GM12878 (cell line): Measurements from ENCODE around the gene LINC00237. TPM values are rescaled to one million over a fixed set of nuclear protein-coding genes. Genes with fewer than 3 reads are reported as not detected.

Experiments
- ATAC-seq: fragments of 200-7000 bp; cut with Tn5 transposase; 3 replicates; pipeline ENCODE4 v1.9.1; 2020; ENCODE audit warnings: mild to moderate bottlenecking, moderate library complexity
- BruUV-seq: library from RNA; stranded (reverse); fragments of 400-500 nt; replicated peaks from 2 replicates; lab custom pipeline; 2021; lab: Mats Ljungman, UMichigan
- CTCF ChIA-PET: fragments of 300-600 bp; sonication (Branson Sonifier 250); formaldehyde crosslinking; extraction: SDS; loops from one replicate; lab custom pipeline; 2021; ENCODE audit warnings: inconsistent platforms; lab: Yijun Ruan, JAX
- POLR2A ChIA-PET: fragments of 350-600 bp; formaldehyde crosslinking; extraction: SDS; loops from one replicate; lab custom pipeline; 2021; ENCODE audit warnings: inconsistent platforms; lab: Charles Lee
- RAD21 ChIA-PET: fragments of 300-600 bp; sonication (Branson Sonifier 250); formaldehyde crosslinking; loops from one replicate; lab custom pipeline; 2023; ENCODE audit warnings: antibody characterized with exemption; ENCODE audit not compliant: unreplicated experiment; lab: Charles Lee
- SMC1A ChIA-PET: fragments of 300-600 bp; sonication (Branson Sonifier 250); formaldehyde crosslinking; loops from one replicate; lab custom pipeline; 2023; ENCODE audit not compliant: unreplicated experiment, uncharacterized antibody; lab: Charles Lee
- DNase-seq: peaks from one replicate; pipeline ENCODE4 v3.0.0-alpha.2; 2011; ENCODE audit warnings: low read depth, low spot score
- FAIRE-seq: peaks from 3 replicates; lab custom pipeline; 2011; peaks lifted over from hg19 to GRCh38; lab: Jason Lieb, UNC
- H2AFZ ChIP-seq: 2 replicates; pipeline ENCODE4 v1.6.0; 2011; ENCODE audit warnings: low read depth, low read length, control low read depth; ENCODE audit not compliant: control insufficient read depth
- H3K27ac ChIP-seq: 2 replicates; pipeline ENCODE4 v1.5.1; 2011; ENCODE audit warnings: control low read depth; ENCODE audit not compliant: control insufficient read depth, insufficient read depth
- H3K27me3 ChIP-seq, 2 experiments: replicated peaks in 1 of 2; 2 replicates each; pipeline versions ENCODE4 v1.6.0 to v1.6.1; 2011; ENCODE audit warnings: low read length in 1 of 2; ENCODE audit not compliant: control insufficient read depth in 2 of 2, insufficient read depth in 2 of 2
- H3K36me3 ChIP-seq, 2 experiments: 2 replicates each; pipeline ENCODE4 v1.5.1; 2011; ENCODE audit warnings: low read length in 1 of 2; ENCODE audit not compliant: control insufficient read depth in 2 of 2, insufficient read depth in 2 of 2
- H3K4me1 ChIP-seq: 2 replicates; pipeline ENCODE4 v1.6.1; 2011; ENCODE audit warnings: mild to moderate bottlenecking, low read length, moderate library complexity, mixed read lengths; ENCODE audit not compliant: control insufficient read depth, insufficient read depth
- H3K4me2 ChIP-seq: 2 replicates; pipeline ENCODE4 v1.6.0; 2011; ENCODE audit warnings: control low read depth; ENCODE audit not compliant: control insufficient read depth, insufficient read depth
- H3K4me3 ChIP-seq: fragments of 200-600 bp; sonication (generic); 2 replicates; pipeline ENCODE4 v1.5.1; 2016
- H3K79me2 ChIP-seq: 2 replicates; pipeline ENCODE4 v1.6.0; 2011; ENCODE audit warnings: low read length; ENCODE audit not compliant: control insufficient read depth, insufficient read depth
- H3K9ac ChIP-seq: 2 replicates; pipeline ENCODE4 v1.8.0; 2011; ENCODE audit warnings: low read length, control low read depth, mixed read lengths; ENCODE audit not compliant: control insufficient read depth, insufficient read depth
- H3K9me3 ChIP-seq: replicated peaks from 3 replicates; pipeline ENCODE4 v1.5.1; 2011; ENCODE audit warnings: mild to moderate bottlenecking, low read length; ENCODE audit not compliant: control insufficient read depth, insufficient read depth
- H4K20me1 ChIP-seq: 2 replicates; pipeline ENCODE4 v1.6.0; 2011; ENCODE audit not compliant: control insufficient read depth, insufficient read depth
- ATF7 ChIP-seq: fragments of 450-650 bp; IDR thresholded peaks from 2 replicates; pipeline ENCODE4 v1.6.1; 2016; ENCODE audit warnings: low read depth, mild to moderate bottlenecking
- BCL3 ChIP-seq: IDR thresholded peaks from 2 replicates; pipeline ENCODE4 v1.6.1; 2011; ENCODE audit warnings: borderline replicate concordance, low read depth, mild to moderate bottlenecking, moderate library complexity, low read length; ENCODE audit not compliant: insufficient read depth, poor library complexity, severe bottlenecking
- BMI1 ChIP-seq: fragments of 450-650 bp; IDR thresholded peaks from 2 replicates; pipeline ENCODE4 v1.6.1; 2016; ENCODE audit warnings: mild to moderate bottlenecking, moderate library complexity, borderline replicate concordance
- BRCA1 ChIP-seq: IDR thresholded peaks from 2 replicates; pipeline ENCODE4 v1.6.1; 2011; ENCODE audit warnings: low read depth, low read length, improper control_type of control experiment
- FOXK2 ChIP-seq: fragments of 450-650 bp; IDR thresholded peaks from 2 replicates; pipeline ENCODE4 v1.6.1; 2017; ENCODE audit warnings: mild to moderate bottlenecking, moderate library complexity
- NR2F1 ChIP-seq: fragments of 450-650 bp; conservative IDR thresholded peaks from 2 replicates; pipeline ENCODE4 v1.6.1; 2017; ENCODE audit warnings: mild to moderate bottlenecking
- PBX3 ChIP-seq: IDR thresholded peaks from 2 replicates; pipeline ENCODE4 v1.6.1; 2011; ENCODE audit warnings: mild to moderate bottlenecking, low read depth, low read length, moderate library complexity; ENCODE audit not compliant: insufficient replicate concordance
- RAD21 ChIP-seq: IDR thresholded peaks from 2 replicates; pipeline ENCODE4 v1.6.1; 2011; ENCODE audit warnings: mild to moderate bottlenecking, low read depth, low read length, moderate library complexity; ENCODE audit not compliant: insufficient read depth
- SMAD1 ChIP-seq: fragments of 450-650 bp; IDR thresholded peaks from 2 replicates; pipeline ENCODE4 v1.6.1; 2018; ENCODE audit warnings: mild to moderate bottlenecking, low read depth; ENCODE audit not compliant: partially characterized antibody
- SMARCA5 ChIP-seq: fragments of 450-650 bp; IDR thresholded peaks from 2 replicates; pipeline ENCODE4 v1.6.1; 2017; ENCODE audit warnings: mild to moderate bottlenecking
- SUZ12 ChIP-seq: fragments of 200-600 bp; sonication (generic); IDR thresholded peaks from one replicate; pipeline ENCODE4 v1.6.1; 2018; ENCODE audit warnings: antibody characterized with exemption, mild to moderate bottlenecking; ENCODE audit not compliant: unreplicated experiment
- TCF12 ChIP-seq: IDR thresholded peaks from 2 replicates; pipeline ENCODE4 v1.6.1; 2011; ENCODE audit warnings: low read depth, mild to moderate bottlenecking, low read length
- ZBTB33 ChIP-seq: fragments of 450-650 bp; IDR thresholded peaks from 2 replicates; pipeline ENCODE4 v1.6.1; 2017; ENCODE audit warnings: mild to moderate bottlenecking
- ZNF207 ChIP-seq: fragments of 450-650 bp; IDR thresholded peaks from 2 replicates; pipeline ENCODE4 v1.6.1; 2014; ENCODE audit warnings: antibody characterized with exemption, mild to moderate bottlenecking, borderline replicate concordance
- whole genome bisulfite sequencing: methylation state at CpG from one replicate; pipeline ENCODE4 v1.1.6; 2016; ENCODE audit warnings: low lambda C conversion rate; ENCODE audit not compliant: insufficient replicate concordance, insufficient coverage; ENCODE audit errors: missing lambda C conversion rate; 5-methylcytosine and 5-hydroxymethylcytosine counted together
- in situ Hi-C: fragments of 300-500 bp; cut with MboI; formaldehyde crosslinking; loops from 9 replicates; pipeline ENCODE4 v1.14.3; 2018; ENCODE audit warnings: mixed read lengths
- intact Hi-C: fragments of 100-400 bp; cut with micrococcal nuclease; formaldehyde crosslinking; loops from one replicate; pipeline ENCODE4 v1.14.2; 2022; ENCODE audit not compliant: unreplicated experiment
- polyA plus RNA-seq, 11 experiments: library from polyadenylated mRNA; depleted of rRNA in 4 of 11; unstranded in 6 of 11; stranded (reverse) in 5 of 11; fragments of >200 nt; fragmentation: Nextera tagmentation in 4 of 11; fragmentation: Illumina TruSeq in 1 of 11; extraction: Ambion mirVana in 4 of 11; extraction: Trizol in 1 of 11; gene quantifications; 1 replicate in 1 of 11; 2 replicates in 10 of 11; pipeline versions ENCODE4 v1.2.1 to v1.2.3, GENCODE V29; 2011 to 2016; ENCODE audit warnings: inconsistent platforms in 2 of 11, missing spikeins in 2 of 11, low read depth in 1 of 11
- total RNA-seq, 4 experiments: library from RNA; depleted of rRNA in 3 of 4; stranded (reverse); fragments of >200 nt in 3 of 4; fragmentation: Illumina TruSeq in 1 of 4; extraction: Trizol in 1 of 4; gene quantifications; 2 replicates each; pipeline versions ENCODE4 v1.2.1 to v1.2.3, GENCODE V29; 2013 to 2021

LINC00237 gene
- total and polyA plus RNA-seq, 10 of the 15 experiments (the other 5 are each of a cell fraction or from before 2014, with no cell fraction given): not detected

GRCh38 chr20:21129861-21130260, 23.7 kb upstream of the LINC00237 start (continued):
- TF ChIP-seq ZBTB33 (no peak), RAD21 (no peak), SMARCA5 (no peak)

DNA sequence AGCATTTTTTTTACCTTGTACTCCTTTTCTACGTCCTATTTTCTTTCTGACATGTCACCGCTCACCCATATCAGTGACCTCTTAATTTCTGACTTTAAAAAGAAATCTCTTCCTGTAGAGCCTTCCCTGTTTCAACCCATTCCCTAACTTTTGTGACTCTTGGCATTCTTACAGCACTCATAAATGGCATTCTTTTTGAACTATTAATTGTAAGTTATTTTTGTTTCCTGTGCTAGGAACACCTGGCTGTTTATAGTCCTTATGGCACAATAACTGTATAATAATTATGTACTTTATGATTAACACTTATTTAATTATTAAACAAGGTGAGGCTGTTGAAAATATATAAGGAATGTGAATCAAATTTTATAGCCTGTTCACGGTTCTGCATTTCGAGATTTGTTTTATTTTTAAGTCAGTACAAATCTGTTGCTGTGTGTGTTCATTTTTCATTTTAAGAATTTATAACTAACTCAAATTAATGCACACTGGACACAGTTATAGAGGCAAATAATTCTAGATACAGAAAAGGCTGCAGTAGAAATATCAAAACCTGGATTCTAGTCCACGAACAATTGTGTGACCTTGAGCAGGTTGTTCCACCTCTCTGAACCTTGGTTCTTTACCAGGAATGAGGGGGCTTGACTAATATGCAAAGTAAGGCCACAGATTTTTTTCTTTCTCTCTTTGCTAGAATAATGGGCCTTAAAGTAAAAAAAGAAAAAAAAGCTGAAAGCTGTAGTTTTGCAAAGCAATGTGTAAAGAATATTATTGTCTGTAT, 21.2 kb upstream of the LINC00237 start:
- Histone ChIP-seq H3K4me3 (peak overlapping the region; percentile 75; the same call in 1 of the 2 replicates), H2AFZ (no peak overlapping the region; the same call in 1 of the 2 replicates), H3K79me2 (no peaks in the 10 kb centered on the region; the same call in 1 of the 2 replicates), H3K27ac (no peak overlapping the region), H4K20me1 (no peaks in the 10 kb centered on the region), H3K4me1 (peaks cover 2% of the 10 kb centered on the region; the same call in 1 of the 2 replicates), H3K27me3 (no peaks in the 10 kb centered on the region), H3K4me2 (peak overlapping the region; percentile 81), H3K9ac (no peak overlapping the region), H3K9me3 (no peaks in the 10 kb centered on the region), H3K36me3 (0 out of 4 replicates have a peak, but pooled peaks cover 0 to 2% of the 10 kb centered on the region in 2 experiments)
- FAIRE-seq: no peak
- RAD21 ChIA-PET: interaction anchor here (2.1 kb wide), 1 partner anchor 9 kb away, joined by 8 read pairs; no protein-coding TSS in a partner anchor
- CTCF ChIA-PET: interaction anchor here (0.9 to 1.8 kb wide), 2 partner anchors 9 to 79 kb away, joined by 4 to 8 read pairs; no protein-coding TSS in a partner anchor
- in situ Hi-C loops: no loop called here
- no TSS peak for BruUV-seq
- intact Hi-C loops: loop anchor here (10.0 kb wide), 1 partner anchor 177 kb away; the partner anchor contains the start of gene XRN2
- ATAC-seq: no peak
- no peak for TF ChIP-seq ZNF207
- TF ChIP-seq BMI1: no peak
- no peak for TF ChIP-seq FOXK2
- no peak for TF ChIP-seq TCF12
- no peak for TF ChIP-seq SMAD1
- no peak for TF ChIP-seq NR2F1
- TF ChIP-seq BCL3: no peak
- no peak for TF ChIP-seq BRCA1
- TF ChIP-seq PBX3: no peak
- no peak for TF ChIP-seq ATF7
- TF ChIP-seq SUZ12: no peak
- DNase-seq: no peak
- SMC1A ChIA-PET: interaction anchor here (0.6 to 1.0 kb wide), 4 partner anchors 7 to 1100 kb away, joined by 3 to 4 read pairs (median 3); partner anchors contain the start of gene RALGAPA2
- POLR2A ChIA-PET: no interaction called here
- WGBS: 77% methylated on average over 5 of the region's 5 CpGs
